T-helper 2 cell treated with Interferon-gamma antibody and Interleukin-4, amounts not matched to agents 100 ng/mL and 5 ng/mL, for 36 hours (primary cell): ENCODE data around the gene RPUSD3. TPM values are rescaled to one million over a fixed set of nuclear protein-coding genes. Genes with fewer than 3 reads are reported as not detected.
"Not testable (repeated sequence)": the region's sequence is repeated elsewhere in the genome, so short reads cannot be mapped to it uniquely, and the experiment has no call there.

Source experiments
- intact Hi-C: fragments of 100-400 bp; cut with micrococcal nuclease; formaldehyde crosslinking; loops from one replicate; pipeline ENCODE4 v1.15.1; 2023
- total RNA-seq: library from RNA; stranded (reverse); gene quantifications from 2 replicates; pipeline ENCODE4 v1.2.3, GENCODE V29; 2022

RPUSD3 gene
- total RNA-seq = 50.4 and 54.1 TPM in 2 replicates

- intact Hi-C loops = loop anchor here (1.0 to 10.0 kb wide), 10 partner anchors 46 to 478 kb away; partner anchors contain the start of genes BRK1, BRPF1, CRELD1 and EMC3
Observed at GRCh38 chr3:9843715-9844438, at the start of gene RPUSD3. Gene RPUSD3, minus strand, starts transcription at chr3:9844008. Its CDS starts 18 bp downstream, at chr3:9843990.

- intact Hi-C loops = loop anchor here (2.0 to 5.0 kb wide), 3 partner anchors 42 to 358 kb away; partner anchors contain the start of genes CRELD1, FANCD2 and TATDN2
Observed at GRCh38 chr3:9891072-9891622, 47.3 kb upstream of the RPUSD3 start.

GRCh38 chr3:9890249-9891071, 46.7 kb upstream of the RPUSD3 start, which contains the start of gene JAGN1:
Gene JAGN1, plus strand, starts transcription at chr3:9890610. Its CDS starts 113 bp downstream, at chr3:9890723.
- intact Hi-C loops = loop anchor here (1.0 to 5.0 kb wide), 13 partner anchors 25 to 493 kb away; partner anchors contain the start of genes BRK1, BRPF1, CRELD1 and EMC3

GRCh38 chr3:9889405-9889804, 45.6 kb upstream of the RPUSD3 start:
- intact Hi-C loops = no loop called here

GRCh38 chr3:9888540-9888939, 44.7 kb upstream of the RPUSD3 start:
- intact Hi-C loops = no loop called here

- intact Hi-C loops = no loop called here
Observed at GRCh38 chr3:9887480-9887879, 43.7 kb upstream of the RPUSD3 start.

- intact Hi-C loops = no loop called here
Observed at GRCh38 chr3:9886328-9886727, 42.5 kb upstream of the RPUSD3 start.

GRCh38 chr3:9884555-9885165, 40.9 kb upstream of the RPUSD3 start:
- intact Hi-C loops = no loop called here

- intact Hi-C loops = no loop called here
Observed at GRCh38 chr3:9883706-9884554, 40.1 kb upstream of the RPUSD3 start.

GRCh38 chr3:9881441-9881840, 37.6 kb upstream of the RPUSD3 start:
- intact Hi-C loops = no loop called here

GRCh38 chr3:9879830-9880549, 36.2 kb upstream of the RPUSD3 start, which contains the start of gene CIDEC:
Gene CIDEC, minus strand, starts transcription at chr3:9880253. Its CDS starts 1,767 bp downstream, at chr3:9878486.
- intact Hi-C loops = no loop called here

- intact Hi-C loops = no loop called here
Observed at GRCh38 chr3:9878700-9879099, 34.9 kb upstream of the RPUSD3 start.

- intact Hi-C loops = no loop called here
Observed at GRCh38 chr3:9876991-9877390, 33.2 kb upstream of the RPUSD3 start.

GRCh38 chr3:9876255-9876654, 32.4 kb upstream of the RPUSD3 start:
- intact Hi-C loops = not testable (repeated sequence)

- intact Hi-C loops = no loop called here
Observed at GRCh38 chr3:9875448-9875847, 31.6 kb upstream of the RPUSD3 start.

- intact Hi-C loops = not testable (repeated sequence)
Observed at GRCh38 chr3:9872067-9872466, 28.3 kb upstream of the RPUSD3 start.

GRCh38 chr3:9870978-9871377, 27.2 kb upstream of the RPUSD3 start:
- intact Hi-C loops = no loop called here

GRCh38 chr3:9869955-9870354, 26.1 kb upstream of the RPUSD3 start:
- intact Hi-C loops = no loop called here

- intact Hi-C loops = no loop called here
Observed at GRCh38 chr3:9867106-9867505, 23.3 kb upstream of the RPUSD3 start.

- intact Hi-C loops = no loop called here
Observed at GRCh38 chr3:9866639-9867038, 22.8 kb upstream of the RPUSD3 start.
